HEK293T (cell line): ENCODE data around the gene GREM2.

ENCODE experiments used
- CTCF ChIA-PET: fragments of 350-600 bp; formaldehyde crosslinking; extraction: SDS; loops from one replicate; lab custom pipeline; 2021; ENCODE audit warnings: antibody characterized with exemption, inconsistent platforms; lab: Yijun Ruan, JAX
- POLR2A ChIA-PET: fragments of 350-600 bp; formaldehyde crosslinking; extraction: SDS; loops from one replicate; lab custom pipeline; 2020; ENCODE audit warnings: antibody characterized with exemption, inconsistent platforms; lab: Yijun Ruan, JAX
- DNase-seq: peaks from one replicate; pipeline ENCODE4 v3.0.0; 2012; ENCODE audit warnings: mixed read lengths; ENCODE audit errors: extremely low spot score
- ARNT ChIP-seq: fragments of 450-650 bp; IDR thresholded peaks from 2 replicates; pipeline ENCODE4 v1.6.1; 2017; ENCODE audit warnings: mild to moderate bottlenecking
- BHLHE40 ChIP-seq: fragments of 450-650 bp; IDR thresholded peaks from 2 replicates; pipeline ENCODE4 v1.6.1; 2016; ENCODE audit warnings: mild to moderate bottlenecking, moderate library complexity, borderline replicate concordance
- CTBP1 ChIP-seq: fragments of 450-650 bp; IDR thresholded peaks from 2 replicates; pipeline ENCODE4 v1.6.1; 2016; ENCODE audit warnings: borderline replicate concordance
- ELF4 ChIP-seq: fragments of 450-650 bp; IDR thresholded peaks from 2 replicates; pipeline ENCODE4 v1.6.1; 2017; ENCODE audit warnings: antibody characterized with exemption
- FOXA1 ChIP-seq: fragments of 450-650 bp; IDR thresholded peaks from 2 replicates; pipeline ENCODE4 v1.6.1; 2016; ENCODE audit warnings: mild to moderate bottlenecking
- FOXK2 ChIP-seq: fragments of 450-650 bp; IDR thresholded peaks from 2 replicates; pipeline ENCODE4 v1.6.1; 2016; ENCODE audit warnings: mild to moderate bottlenecking
- FOXM1 ChIP-seq: fragments of 450-650 bp; IDR thresholded peaks from 2 replicates; pipeline ENCODE4 v1.6.1; 2017; ENCODE audit warnings: mild to moderate bottlenecking, borderline replicate concordance
- HDGF ChIP-seq: fragments of 450-650 bp; IDR thresholded peaks from 2 replicates; pipeline ENCODE4 v1.6.1; 2017; ENCODE audit warnings: antibody characterized with exemption, borderline replicate concordance
- L3MBTL2 ChIP-seq: fragments of 450-650 bp; conservative IDR thresholded peaks from 2 replicates; pipeline ENCODE4 v1.6.1; 2016; ENCODE audit warnings: mild to moderate bottlenecking
- LEF1 ChIP-seq: fragments of 450-650 bp; IDR thresholded peaks from 2 replicates; pipeline ENCODE4 v1.6.1; 2017; ENCODE audit warnings: mild to moderate bottlenecking, borderline replicate concordance
- NFRKB ChIP-seq: fragments of 450-650 bp; IDR thresholded peaks from 2 replicates; pipeline ENCODE4 v1.6.1; 2016; ENCODE audit warnings: mild to moderate bottlenecking, moderate library complexity
- PKNOX1 ChIP-seq: fragments of 450-650 bp; IDR thresholded peaks from 2 replicates; pipeline ENCODE4 v1.6.1; 2016
- SP1 ChIP-seq: fragments of 450-650 bp; IDR thresholded peaks from 2 replicates; pipeline ENCODE4 v1.6.1; 2017
- SUZ12 ChIP-seq: fragments of 450-650 bp; IDR thresholded peaks from 2 replicates; pipeline ENCODE4 v1.6.1; 2016; ENCODE audit warnings: mild to moderate bottlenecking
- TARDBP ChIP-seq: fragments of 450-650 bp; IDR thresholded peaks from 2 replicates; pipeline ENCODE4 v1.6.1; 2016
- ZNF384 ChIP-seq: fragments of 450-650 bp; IDR thresholded peaks from 2 replicates; pipeline ENCODE4 v1.6.1; 2016

Gene GREM2

GRCh38 chr1:240465531-240465940 is 146.4 kb downstream of the GREM2 start:
- DNase-seq: no peak
- TF ChIP-seq ZNF384 (no peak), FOXM1 (no peak), PKNOX1 (no peak), SP1 (no peak), TARDBP (no peak), L3MBTL2 (no peak), FOXK2 (no peak), ARNT (no peak), LEF1 (no peak), CTBP1 (no peak), SUZ12 (no peak), HDGF (no peak), ELF4 (no peak), NFRKB (no peak), FOXA1 (no peak), BHLHE40 (no peak)
- CTCF ChIA-PET: no interaction called here
- POLR2A ChIA-PET: interaction anchor here (0.8 kb wide), 1 partner anchor 10 kb away, joined by 3 read pairs; no protein-coding TSS in a partner anchor

GRCh38 chr1:240464099-240464498 is 147.9 kb downstream of the GREM2 start:
- CTCF ChIA-PET: no interaction called here
- TF ChIP-seq FOXM1: no peak
- TF ChIP-seq BHLHE40: no peak
- TF ChIP-seq FOXK2: no peak
- no peak for TF ChIP-seq HDGF
- no peak for TF ChIP-seq SP1
- TF ChIP-seq CTBP1: no peak
- TF ChIP-seq TARDBP: no peak
- TF ChIP-seq PKNOX1: no peak
- no peak for TF ChIP-seq L3MBTL2
- TF ChIP-seq FOXA1: no peak
- TF ChIP-seq SUZ12: no peak
- TF ChIP-seq ARNT: no peak
- POLR2A ChIA-PET: no interaction called here
- DNase-seq: no peak

- ChIA-PET CTCF (no interaction called here), POLR2A (no interaction called here)
- DNase-seq: no peak
- TF ChIP-seq LEF1 (no peak), HDGF (no peak), FOXM1 (no peak), ELF4 (no peak), NFRKB (no peak), SP1 (no peak), ARNT (no peak), PKNOX1 (no peak), TARDBP (no peak)
These were observed 149.1 kb downstream of the GREM2 start for GRCh38 chr1:240462766-240463395.

- ChIA-PET CTCF (no interaction called here), POLR2A (no interaction called here)
- no peak for DNase-seq
- no peak for TF ChIP-seq BHLHE40
- no peak for TF ChIP-seq CTBP1
- TF ChIP-seq ELF4: no peak
- no peak for TF ChIP-seq HDGF
- TF ChIP-seq LEF1: no peak
- TF ChIP-seq FOXM1: no peak
- TF ChIP-seq FOXA1: no peak
- TF ChIP-seq TARDBP: no peak
- no peak for TF ChIP-seq L3MBTL2
These were observed 149.7 kb downstream of the GREM2 start for GRCh38 chr1:240462277-240462676.

- no peak for DNase-seq
- POLR2A ChIA-PET: no interaction called here
- no peak for TF ChIP-seq LEF1
- no peak for TF ChIP-seq ARNT
- TF ChIP-seq SUZ12: no peak
- no peak for TF ChIP-seq HDGF
- no peak for TF ChIP-seq SP1
- no peak for TF ChIP-seq NFRKB
- TF ChIP-seq ZNF384: no peak
- no peak for TF ChIP-seq PKNOX1
- no peak for TF ChIP-seq FOXA1
- no peak for TF ChIP-seq BHLHE40
- TF ChIP-seq CTBP1: no peak
- TF ChIP-seq L3MBTL2: no peak
- TF ChIP-seq TARDBP: no peak
- TF ChIP-seq FOXM1: no peak
- TF ChIP-seq ELF4: no peak
- CTCF ChIA-PET: no interaction called here
These were observed 154.8 kb downstream of the GREM2 start for GRCh38 chr1:240457203-240457602.
